H9 (cell line): Measurements from ENCODE around the gene SULT1A1. TPM values are rescaled to one million over a fixed set of nuclear protein-coding genes. Genes with fewer than 3 reads are reported as not detected.

Experiments
- DNase-seq: peaks from one replicate; pipeline ENCODE4 v3.0.0-alpha.2; 2017
- H2AFZ ChIP-seq: one replicate; pipeline ENCODE4 v1.6.1; 2013; ENCODE audit warnings: mild to moderate bottlenecking, low read length, control low read depth, moderate library complexity
- H2AK5ac ChIP-seq: 2 replicates; pipeline ENCODE4 v1.6.1; 2013; ENCODE audit warnings: low read length, control low read depth, mixed read lengths; ENCODE audit not compliant: insufficient read length
- H2BK120ac ChIP-seq: one replicate; pipeline ENCODE4 v1.6.1; 2013; ENCODE audit warnings: low read depth, mild to moderate bottlenecking, low read length, control low read depth, inconsistent platforms; ENCODE audit not compliant: poor library complexity, severe bottlenecking
- H2BK12ac ChIP-seq: 2 replicates; pipeline ENCODE4 v1.6.1; 2013; ENCODE audit warnings: low read length, control low read depth, mixed read lengths, low read depth; ENCODE audit not compliant: insufficient read length
- H2BK15ac ChIP-seq: 2 replicates; pipeline ENCODE4 v1.6.1; 2013; ENCODE audit warnings: low read depth, low read length, control low read depth
- H2BK20ac ChIP-seq: one replicate; pipeline ENCODE4 v1.6.1; 2013; ENCODE audit warnings: low read depth, mild to moderate bottlenecking, low read length, control low read depth, inconsistent platforms; ENCODE audit not compliant: poor library complexity, severe bottlenecking
- H2BK5ac ChIP-seq: 2 replicates; pipeline ENCODE4 v1.6.1; 2013; ENCODE audit warnings: low read length, control low read depth, mixed read lengths; ENCODE audit not compliant: insufficient read length
- H3K14ac ChIP-seq: 2 replicates; pipeline ENCODE4 v1.6.1; 2013; ENCODE audit warnings: low read length, control low read depth; ENCODE audit not compliant: insufficient read depth
- H3K18ac ChIP-seq: 2 replicates; pipeline ENCODE4 v1.6.1; 2013; ENCODE audit warnings: low read depth, mild to moderate bottlenecking, mixed read lengths, low read length, control low read depth; ENCODE audit not compliant: insufficient read length
- H3K23ac ChIP-seq: 2 replicates; pipeline ENCODE4 v1.6.1; 2013; ENCODE audit warnings: low read length, control low read depth, mixed read lengths, low read depth; ENCODE audit not compliant: insufficient read length
- H3K23me2 ChIP-seq: 2 replicates; pipeline ENCODE4 v1.6.1; 2013; ENCODE audit warnings: low read depth, mild to moderate bottlenecking, mixed read lengths, low read length, control low read depth; ENCODE audit not compliant: insufficient read length, poor library complexity, severe bottlenecking
- H3K27ac ChIP-seq: 2 replicates; pipeline ENCODE4 v1.5.1; 2013; ENCODE audit warnings: low read length, control low read depth, mixed read lengths, low read depth; ENCODE audit not compliant: insufficient read length
- H3K27me3 ChIP-seq: 2 replicates; pipeline ENCODE4 v1.6.1; 2013; ENCODE audit warnings: low read length, control low read depth, inconsistent platforms; ENCODE audit not compliant: insufficient read depth
- H3K4ac ChIP-seq: 2 replicates; pipeline ENCODE4 v1.6.1; 2013; ENCODE audit warnings: low read depth, mild to moderate bottlenecking, control low read depth, inconsistent platforms, low read length, moderate library complexity
- H3K4me1 ChIP-seq: 2 replicates; pipeline ENCODE4 v1.6.1; 2013; ENCODE audit warnings: low read length, control low read depth, inconsistent platforms; ENCODE audit not compliant: insufficient read depth
- H3K4me2 ChIP-seq: 2 replicates; pipeline ENCODE4 v1.6.1; 2013; ENCODE audit warnings: low read length, control low read depth, mixed read lengths; ENCODE audit not compliant: insufficient read length, insufficient read depth
- H3K56ac ChIP-seq: 2 replicates; pipeline ENCODE4 v1.6.1; 2013; ENCODE audit warnings: low read depth, mild to moderate bottlenecking, mixed read lengths, low read length, control low read depth; ENCODE audit not compliant: insufficient read length
- H3K79me1 ChIP-seq: 2 replicates; pipeline ENCODE4 v1.6.1; 2013; ENCODE audit warnings: low read depth, mild to moderate bottlenecking, moderate library complexity, low read length, control low read depth, inconsistent platforms; ENCODE audit not compliant: insufficient read depth, poor library complexity, severe bottlenecking
- H3K79me2 ChIP-seq: 2 replicates; pipeline ENCODE4 v1.6.1; 2013; ENCODE audit warnings: low read length, control low read depth, inconsistent platforms; ENCODE audit not compliant: insufficient read depth
- H3K9ac ChIP-seq: 2 replicates; pipeline ENCODE4 v1.6.1; 2013; ENCODE audit warnings: low read length, control low read depth, mixed read lengths; ENCODE audit not compliant: insufficient read length; ENCODE audit errors: extremely low read depth
- H3K9me3 ChIP-seq: one replicate; pipeline ENCODE4 v1.6.1; 2013; ENCODE audit warnings: low read depth, low read length, inconsistent platforms; ENCODE audit not compliant: control insufficient read depth
- H3T11ph ChIP-seq: one replicate; pipeline ENCODE4 v1.6.1; 2013; ENCODE audit warnings: mild to moderate bottlenecking, low read length, control low read depth, inconsistent platforms
- H4K20me1 ChIP-seq: one replicate; pipeline ENCODE4 v1.6.1; 2013; ENCODE audit not compliant: control insufficient read depth, insufficient read length, insufficient read depth
- H4K5ac ChIP-seq: 2 replicates; pipeline ENCODE4 v1.6.1; 2013; ENCODE audit warnings: low read depth, mild to moderate bottlenecking, mixed read lengths, low read length, control low read depth; ENCODE audit not compliant: insufficient read length
- H4K8ac ChIP-seq: replicated peaks from 2 replicates; pipeline ENCODE4 v1.6.1; 2013; ENCODE audit warnings: low read length, control low read depth, mixed read lengths, low read depth; ENCODE audit not compliant: insufficient read length
- H4K91ac ChIP-seq: 2 replicates; pipeline ENCODE4 v1.6.1; 2013; ENCODE audit warnings: low read depth, mild to moderate bottlenecking, moderate library complexity, mixed read lengths, low read length, control low read depth; ENCODE audit not compliant: insufficient read length
- H3K27ac Mint-ChIP-seq, 3 experiments: 2 replicates in 2 of 3; 3 replicates in 1 of 3; pipeline ENCODE4 v1.8.0; 2020 to 2021; ENCODE audit warnings: mixed read lengths in 3 of 3, mild to moderate bottlenecking in 1 of 3, moderate library complexity in 1 of 3
- H3K27me3 Mint-ChIP-seq: 2 replicates; pipeline ENCODE4 v1.8.0; 2021; ENCODE audit warnings: low read depth, mild to moderate bottlenecking, moderate library complexity, mixed read lengths
- H3K36me3 Mint-ChIP-seq, 3 experiments: 2 replicates in 2 of 3; 3 replicates in 1 of 3; pipeline ENCODE4 v1.8.0; 2020 to 2021; ENCODE audit warnings: low read depth in 3 of 3, mixed read lengths in 3 of 3; ENCODE audit not compliant: insufficient read depth in 1 of 3
- H3K4me1 Mint-ChIP-seq, 2 experiments: 2 replicates each; pipeline ENCODE4 v1.8.0; 2020; ENCODE audit warnings: mixed read lengths in 2 of 2
- H3K4me3 Mint-ChIP-seq, 2 experiments: 2 replicates in 1 of 2; 3 replicates in 1 of 2; pipeline ENCODE4 v1.8.0; 2020 to 2021; ENCODE audit warnings: mild to moderate bottlenecking in 2 of 2, mixed read lengths in 2 of 2, moderate library complexity in 1 of 2
- H3K9me3 Mint-ChIP-seq, 2 experiments: 2 replicates in 1 of 2; 3 replicates in 1 of 2; pipeline ENCODE4 v1.8.0; 2020; ENCODE audit warnings: mild to moderate bottlenecking in 2 of 2, mixed read lengths in 2 of 2, moderate library complexity in 1 of 2
- CTCF ChIP-seq: fragments of 200-600 bp; sonication (generic); conservative IDR thresholded peaks from 3 replicates; pipeline ENCODE4 v1.8.0; 2021; ENCODE audit warnings: antibody characterized with exemption, mild to moderate bottlenecking
- WGBS: extraction: QIAGEN DNeasy Blood & Tissue Kit; methylation state at CpG from one replicate; pipeline ENCODE4 v1.1.7; 2013; ENCODE audit warnings: missing lambda C conversion rate, low lambda C conversion rate, mixed read lengths; ENCODE audit not compliant: insufficient read length; ENCODE audit errors: extremely low coverage; 5-methylcytosine and 5-hydroxymethylcytosine counted together
- total RNA-seq: library from RNA; stranded (reverse); gene quantifications from 2 replicates; pipeline ENCODE4 v1.2.1, GENCODE V29; 2021

The SULT1A1 gene
- total RNA-seq, 1 experiment from 2014 or later: 4.8 TPM

GRCh38 chr16:28586466-28586865, 23.4 kb downstream of the SULT1A1 start:
- no peaks in the 10 kb centered on the region for H3K23me2 ChIP-seq
- H3K36me3 Mint-ChIP-seq: peaks cover 16 to 60% (median 38%) of the 10 kb centered on the region in 3 experiments; a peak in 6 of 7 replicates
- no peak overlapping the region for H2BK20ac ChIP-seq
- no peak overlapping the region for H4K91ac ChIP-seq
- no peak overlapping the region for H2BK15ac ChIP-seq
- no peak overlapping the region for H3K4ac ChIP-seq
- H3K79me1 ChIP-seq: no peaks in the 10 kb centered on the region
- H2AFZ ChIP-seq: no peak overlapping the region
- no peak overlapping the region for H3K14ac ChIP-seq
- H3K27me3 ChIP-seq: no peaks in the 10 kb centered on the region
- H4K5ac ChIP-seq: no peak overlapping the region
- no peaks in the 10 kb centered on the region for H3K9me3 ChIP-seq
- H3K23ac ChIP-seq: no peak overlapping the region
- no peak overlapping the region for H3K56ac ChIP-seq
- H2BK12ac ChIP-seq: no peak overlapping the region
- H3K27me3 Mint-ChIP-seq: no peaks in the 10 kb centered on the region
- no peak overlapping the region for H3K27ac ChIP-seq
- no peak for DNase-seq
- no CpG with 5 or more reads among the region's 3 CpGs for WGBS
- no peak overlapping the region for H3K4me2 ChIP-seq
- no peak overlapping the region for H3K4me3 Mint-ChIP-seq
- no peak overlapping the region for H2BK5ac ChIP-seq
- H3K79me2 ChIP-seq: no peaks in the 10 kb centered on the region
- no peak overlapping the region for H3K18ac ChIP-seq
- no peak overlapping the region for H3K27ac Mint-ChIP-seq
- H3K9me3 Mint-ChIP-seq: no peaks in the 10 kb centered on the region
- H2AK5ac ChIP-seq: no peak overlapping the region
- H2BK120ac ChIP-seq: no peak overlapping the region
- no peak overlapping the region for H3K9ac ChIP-seq
- no peak for TF ChIP-seq CTCF
- no peak overlapping the region for H3T11ph ChIP-seq
- no peaks in the 10 kb centered on the region for H4K20me1 ChIP-seq
- H3K4me1 ChIP-seq: no peaks in the 10 kb centered on the region
- H3K4me1 Mint-ChIP-seq: no peaks in the 10 kb centered on the region
- no peak overlapping the region for H4K8ac ChIP-seq
